Calu3 (cell line): Measurements from ENCODE around the gene DGKZ. TPM values are rescaled to one million over a fixed set of nuclear protein-coding genes. Genes with fewer than 3 reads are reported as not detected.

Experiments used
- BruUV-seq: library from RNA; stranded (reverse); fragments of 400-500 nt; replicated peaks from 2 replicates; lab custom pipeline; 2021; lab: Mats Ljungman, UMichigan
- CTCF ChIA-PET: fragments of 300-600 bp; sonication (Branson Sonifier 250); formaldehyde crosslinking; loops from one replicate; lab custom pipeline; 2022; ENCODE audit warnings: antibody characterized with exemption; lab: Charles Lee
- DNase-seq: peaks from one replicate; pipeline ENCODE4 v3.0.0; 2022
- H3K27ac Mint-ChIP-seq: one replicate; pipeline ENCODE4 v1.8.0; 2022; ENCODE audit warnings: mixed read lengths; ENCODE audit not compliant: unreplicated experiment
- H3K27me3 Mint-ChIP-seq: one replicate; pipeline ENCODE4 v1.8.0; 2022; ENCODE audit warnings: mixed read lengths; ENCODE audit not compliant: unreplicated experiment
- H3K36me3 Mint-ChIP-seq: one replicate; pipeline ENCODE4 v1.8.0; 2022; ENCODE audit warnings: mild to moderate bottlenecking, moderate library complexity, mixed read lengths; ENCODE audit not compliant: insufficient read depth, unreplicated experiment
- H3K4me1 Mint-ChIP-seq: one replicate; pipeline ENCODE4 v1.8.0; 2022; ENCODE audit warnings: mild to moderate bottlenecking, low read depth, mixed read lengths; ENCODE audit not compliant: unreplicated experiment
- H3K4me3 Mint-ChIP-seq: one replicate; pipeline ENCODE4 v1.8.0; 2022; ENCODE audit warnings: mild to moderate bottlenecking, low read depth, moderate library complexity, mixed read lengths; ENCODE audit not compliant: unreplicated experiment
- H3K9me3 Mint-ChIP-seq: one replicate; pipeline ENCODE4 v1.8.0; 2022; ENCODE audit warnings: low read depth, mixed read lengths; ENCODE audit not compliant: unreplicated experiment
- CTCF ChIP-seq: fragments of 200-600 bp; IDR thresholded peaks from one replicate; pipeline ENCODE4 v1.8.0; 2022; ENCODE audit warnings: antibody characterized with exemption; ENCODE audit not compliant: unreplicated experiment
- intact Hi-C: fragments of 100-400 bp; cut with micrococcal nuclease; formaldehyde crosslinking; loops from one replicate; pipeline ENCODE4 v1.10.0; 2022; ENCODE audit not compliant: unreplicated experiment
- total RNA-seq: library from RNA; stranded (reverse); gene quantifications from 2 replicates; pipeline ENCODE4 v1.2.3, GENCODE V29; 2022

DGKZ gene
- total RNA-seq, 1 experiment from 2014 or later: 38.0 TPM

- Mint-ChIP-seq H3K9me3 (no peaks in the 10 kb centered on the region), H3K36me3 (peaks cover 14% of the 10 kb centered on the region), H3K4me1 (peaks cover 39% of the 10 kb centered on the region), H3K27me3 (no peaks in the 10 kb centered on the region), H3K27ac (no peak overlapping the region), H3K4me3 (no peak overlapping the region)
- DNase-seq: no peak
- BruUV-seq: no TSS peak
- CTCF ChIA-PET: interaction anchor here (0.7 kb wide), 1 partner anchor 18 kb away, joined by 4 read pairs; no protein-coding TSS in a partner anchor
- TF ChIP-seq CTCF: no peak
- intact Hi-C loops: loop anchor here (5.0 kb wide), 1 partner anchor 118 kb away; no protein-coding TSS in a partner anchor
Measured at GRCh38 chr11:46359953-46360352, 12.7 kb downstream of the DGKZ start.

- DNase-seq: no peak
- Mint-ChIP-seq H3K27ac (no peak overlapping the region), H3K9me3 (no peaks in the 10 kb centered on the region), H3K36me3 (peaks cover 17% of the 10 kb centered on the region), H3K4me1 (peaks cover 42% of the 10 kb centered on the region), H3K4me3 (no peak overlapping the region), H3K27me3 (no peaks in the 10 kb centered on the region)
- no TSS peak for BruUV-seq
- intact Hi-C loops: loop anchor here (5.0 kb wide), 1 partner anchor 119 kb away; no protein-coding TSS in a partner anchor
- TF ChIP-seq CTCF: no peak
- CTCF ChIA-PET: interaction anchor here (1.0 to 1.3 kb wide), 2 partner anchors 8 to 16 kb away, joined by 4 to 5 read pairs; no protein-coding TSS in a partner anchor
Measured at GRCh38 chr11:46360878-46361277, 13.6 kb downstream of the DGKZ start.

- TF ChIP-seq CTCF: no peak
- Mint-ChIP-seq H3K4me1 (peaks cover 41% of the 10 kb centered on the region), H3K27ac (no peak overlapping the region), H3K4me3 (no peak overlapping the region), H3K27me3 (no peaks in the 10 kb centered on the region), H3K9me3 (no peaks in the 10 kb centered on the region), H3K36me3 (peaks cover 17% of the 10 kb centered on the region)
- intact Hi-C loops: loop anchor here (5.0 kb wide), 1 partner anchor 119 kb away; no protein-coding TSS in a partner anchor
- DNase-seq: no peak
- CTCF ChIA-PET: interaction anchor here (1.0 to 2.1 kb wide), 3 partner anchors 9 to 30 kb away, joined by 4 to 7 read pairs (median 5); partner anchors contain the start of gene CHRM4
- BruUV-seq: no TSS peak
Measured at GRCh38 chr11:46361283-46362155, 14.3 kb downstream of the DGKZ start.

- TF ChIP-seq CTCF: no peak
- intact Hi-C loops: loop anchor here (5.0 kb wide), 1 partner anchor 120 kb away; no protein-coding TSS in a partner anchor
- Mint-ChIP-seq H3K27ac (peak overlapping the region; percentile 82), H3K9me3 (no peaks in the 10 kb centered on the region), H3K27me3 (no peaks in the 10 kb centered on the region), H3K4me3 (peak overlapping the region; percentile 56), H3K36me3 (peaks cover 17% of the 10 kb centered on the region), H3K4me1 (peaks cover 32% of the 10 kb centered on the region)
- no TSS peak for BruUV-seq
- CTCF ChIA-PET: interaction anchor here (1.0 to 2.2 kb wide), 5 partner anchors 8 to 29 kb away, joined by 3 to 8 read pairs (median 4); partner anchors contain the start of genes CHRM4 and DGKZ
- DNase-seq: no peak
Measured at GRCh38 chr11:46362156-46363030, 15.1 kb downstream of the DGKZ start.
